Mononuclear cell (primary cell): ENCODE data around the gene VSTM2B. TPM values are rescaled to one million over a fixed set of nuclear protein-coding genes. Genes with fewer than 3 reads are reported as not detected.

Experiments
- H3K27me3 ChIP-seq: 2 replicates; pipeline ENCODE4 v1.6.0; 2011; ENCODE audit warnings: low read length, control low read depth; ENCODE audit not compliant: insufficient read depth
- H3K4me1 ChIP-seq: 2 replicates; pipeline ENCODE4 v1.5.1; 2011; ENCODE audit warnings: mild to moderate bottlenecking, low read length, control low read depth; ENCODE audit not compliant: insufficient read depth
- H3K4me3 ChIP-seq: 2 replicates; pipeline ENCODE4 v1.5.1; 2011; ENCODE audit warnings: mild to moderate bottlenecking, low read length, moderate library complexity
- H3K9me3 ChIP-seq: 2 replicates; pipeline ENCODE4 v1.5.1; 2011; ENCODE audit warnings: low read depth, mild to moderate bottlenecking, control low read depth, low read length
- total RNA-seq: library from RNA; depleted of rRNA; stranded (reverse); fragments of >200 nt; gene quantifications from one replicate; pipeline ENCODE4 v1.2.3, GENCODE V29; 2012

Gene VSTM2B
- total RNA-seq, 1 donor, result not detected

DNA sequence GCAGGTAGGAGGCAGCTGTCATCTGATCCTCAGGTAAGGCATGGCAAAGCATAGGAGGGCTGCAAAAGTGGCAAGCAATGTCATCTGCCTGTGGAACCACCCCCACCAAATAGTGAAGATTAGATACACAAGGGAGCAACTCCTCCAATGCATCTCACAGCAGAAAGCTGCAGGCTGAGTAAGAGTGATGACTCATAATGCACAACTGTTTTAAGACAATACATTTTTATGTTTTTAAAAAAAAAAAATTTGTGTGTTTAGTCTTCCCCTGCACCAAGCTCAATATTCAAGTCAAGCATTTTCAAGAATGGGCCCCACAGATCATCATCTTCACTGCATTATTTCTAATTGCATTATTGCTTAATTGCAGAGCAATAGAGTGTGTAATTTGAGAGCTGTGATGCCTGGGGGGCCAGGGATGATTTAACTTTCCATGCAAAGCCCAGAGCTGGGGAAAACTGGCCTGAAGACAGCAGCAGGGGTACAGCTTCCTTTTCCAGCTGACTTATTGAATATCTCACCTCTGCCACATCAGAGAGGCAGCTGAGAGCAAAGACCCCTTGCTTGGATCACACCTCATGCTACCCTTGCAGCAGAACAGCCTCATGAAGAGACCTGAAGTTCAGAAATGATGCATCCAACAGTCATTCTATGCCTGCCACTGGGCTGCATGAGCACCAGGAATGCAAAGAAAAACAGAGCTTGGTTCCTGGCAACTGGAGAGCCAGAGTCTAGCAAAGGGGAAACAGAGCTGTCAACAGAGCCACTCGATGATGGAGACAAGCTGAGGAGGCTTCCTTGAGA, 57.6 kb downstream of the VSTM2B start:
- no peaks in the 10 kb centered on the region for H3K4me1 ChIP-seq
- H3K27me3 ChIP-seq, result no peaks in the 10 kb centered on the region
- H3K4me3 ChIP-seq, result no peak overlapping the region
- H3K9me3 ChIP-seq, result no peaks in the 10 kb centered on the region

DNA sequence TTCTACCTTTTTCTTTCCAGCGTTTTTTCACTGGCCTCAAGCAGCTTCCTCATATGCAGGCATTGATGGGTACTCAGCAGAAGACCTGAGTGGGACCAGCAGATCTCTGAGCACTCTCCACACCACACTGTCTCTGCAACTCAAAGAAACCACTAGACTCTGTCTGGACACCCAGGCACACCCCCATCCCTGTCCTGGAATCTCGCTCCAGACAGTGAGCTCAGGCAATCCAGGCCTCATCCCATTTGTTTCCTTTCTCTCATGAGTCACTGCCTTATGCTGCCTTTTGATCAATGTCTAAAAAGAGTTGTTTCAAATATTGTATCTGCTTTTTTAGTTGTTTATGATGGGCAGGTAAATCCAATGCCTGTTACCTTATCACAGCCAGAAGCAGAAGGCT, 60.6 kb downstream of the VSTM2B start:
- H3K27me3 ChIP-seq, result no peaks in the 10 kb centered on the region
- H3K4me1 ChIP-seq, result no peaks in the 10 kb centered on the region
- no peaks in the 10 kb centered on the region for H3K9me3 ChIP-seq
- H3K4me3 ChIP-seq, result no peak overlapping the region

DNA sequence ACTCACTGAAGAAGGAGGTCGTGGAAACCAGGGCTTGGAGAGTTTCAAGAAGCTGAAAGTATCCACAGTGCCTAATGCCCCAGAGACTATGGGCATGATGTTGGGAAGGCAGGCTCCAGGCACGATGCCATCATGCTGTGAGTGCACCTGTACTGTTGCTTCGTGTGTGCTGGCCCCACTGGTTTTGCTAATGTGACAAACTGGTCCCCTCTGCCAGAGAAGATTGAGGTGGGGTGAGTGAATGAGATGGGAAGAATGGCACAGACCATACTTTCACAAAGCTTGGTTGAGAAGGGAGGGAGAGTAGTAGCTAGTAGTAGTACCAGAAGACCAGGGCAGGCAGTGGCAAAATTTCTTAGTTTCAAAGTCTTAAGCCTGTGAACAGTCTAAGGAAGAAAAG, 61.3 kb downstream of the VSTM2B start:
- H3K9me3 ChIP-seq, result no peaks in the 10 kb centered on the region
- H3K4me1 ChIP-seq, result no peaks in the 10 kb centered on the region
- H3K4me3 ChIP-seq, result no peak overlapping the region
- no peaks in the 10 kb centered on the region for H3K27me3 ChIP-seq

DNA sequence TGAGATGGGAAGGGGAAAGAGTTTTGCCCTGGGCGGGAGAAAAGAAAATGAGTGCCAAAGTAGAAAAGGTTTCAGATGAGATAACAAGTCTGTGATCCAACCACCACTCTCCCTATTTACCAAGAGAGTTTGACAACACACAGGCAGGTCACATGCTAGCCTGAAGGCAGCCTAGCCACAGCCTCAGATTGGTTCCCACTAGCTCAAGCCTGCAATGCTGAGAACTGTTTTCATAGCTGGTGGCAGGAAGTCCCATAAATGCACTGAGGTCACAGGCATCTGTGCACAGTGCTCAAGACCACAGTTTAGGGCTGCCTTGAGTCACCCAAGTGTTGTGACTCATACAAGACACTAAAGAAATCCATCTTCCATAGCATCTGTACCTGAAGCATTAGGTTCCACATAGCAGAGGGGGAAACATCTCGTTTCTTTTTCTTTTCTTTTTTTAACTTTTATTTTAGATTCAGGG, 61.8 kb downstream of the VSTM2B start:
- no peaks in the 10 kb centered on the region for H3K27me3 ChIP-seq
- no peaks in the 10 kb centered on the region for H3K4me1 ChIP-seq
- H3K9me3 ChIP-seq, result no peaks in the 10 kb centered on the region
- no peak overlapping the region for H3K4me3 ChIP-seq

DNA sequence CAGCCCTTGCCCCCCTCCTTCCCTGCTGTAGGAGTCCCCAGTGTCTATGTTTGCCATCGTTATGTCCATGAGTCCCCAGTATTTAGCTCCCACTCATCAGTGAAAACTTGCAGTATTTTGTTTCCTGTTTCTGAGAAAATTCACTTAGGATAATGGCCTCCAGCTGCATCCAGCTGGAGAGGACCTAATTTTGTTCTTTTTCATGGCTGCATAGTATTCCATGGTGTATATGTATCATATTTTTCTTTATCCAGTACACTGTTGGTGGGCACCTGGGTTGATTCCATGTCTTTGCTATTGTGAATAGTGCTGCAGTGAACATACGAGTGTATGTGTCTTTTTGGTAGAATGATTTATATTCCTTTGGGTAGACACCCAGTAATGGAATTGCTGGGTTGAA, 62.3 kb downstream of the VSTM2B start:
- no peaks in the 10 kb centered on the region for H3K27me3 ChIP-seq

DNA sequence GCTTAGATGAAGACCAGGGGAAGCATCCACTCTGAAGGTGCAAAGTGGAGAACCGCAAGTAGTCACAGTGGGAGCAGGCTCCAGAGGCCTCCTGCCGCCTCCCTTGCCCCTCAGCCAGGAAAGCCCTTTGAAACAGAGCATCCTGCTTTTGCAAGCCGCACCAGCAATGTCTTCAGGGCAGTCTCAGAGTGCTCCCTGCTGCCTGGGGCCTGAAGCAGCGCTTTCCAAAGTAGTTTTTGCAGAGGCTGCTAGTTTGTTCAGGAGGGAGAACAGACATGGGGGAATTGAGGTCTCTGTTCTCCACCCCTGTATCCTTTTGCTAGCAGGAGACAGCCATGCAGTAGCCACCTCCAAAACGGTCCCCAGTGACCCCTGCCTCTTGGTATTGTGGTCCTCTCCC, 64.5 kb downstream of the VSTM2B start:
- no peaks in the 10 kb centered on the region for H3K27me3 ChIP-seq
- H3K4me3 ChIP-seq, result no peak overlapping the region
- no peaks in the 10 kb centered on the region for H3K9me3 ChIP-seq
- no peaks in the 10 kb centered on the region for H3K4me1 ChIP-seq

More for the DNA sequence above, 62.3 kb downstream of the VSTM2B start:
- H3K4me3 ChIP-seq, result no peak overlapping the region
- no peaks in the 10 kb centered on the region for H3K4me1 ChIP-seq
- no peaks in the 10 kb centered on the region for H3K9me3 ChIP-seq

DNA sequence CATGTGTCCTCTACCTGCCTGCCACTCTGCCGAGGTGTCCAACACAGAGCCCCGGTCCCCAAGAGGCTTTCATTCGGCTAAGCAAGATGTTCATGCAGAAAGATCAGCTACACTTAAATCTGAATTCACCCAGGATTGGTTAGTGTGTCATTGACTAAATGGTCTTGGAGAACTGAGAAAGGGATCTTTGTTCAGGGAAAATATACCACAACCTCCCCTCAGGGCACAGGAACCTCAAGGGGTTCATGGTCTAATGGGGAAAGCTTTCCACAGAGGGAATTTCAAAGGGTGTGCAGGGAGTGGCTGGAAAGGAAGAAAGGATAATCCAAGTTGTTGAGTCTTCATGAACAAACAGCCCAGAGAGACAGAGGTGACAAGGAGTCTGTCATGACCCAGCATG, 65.9 kb downstream of the VSTM2B start:
- Histone ChIP-seq H3K27me3 (peaks cover 8% of the 10 kb centered on the region), H3K4me3 (no peak overlapping the region), H3K4me1 (no peaks in the 10 kb centered on the region), H3K9me3 (no peaks in the 10 kb centered on the region)

DNA sequence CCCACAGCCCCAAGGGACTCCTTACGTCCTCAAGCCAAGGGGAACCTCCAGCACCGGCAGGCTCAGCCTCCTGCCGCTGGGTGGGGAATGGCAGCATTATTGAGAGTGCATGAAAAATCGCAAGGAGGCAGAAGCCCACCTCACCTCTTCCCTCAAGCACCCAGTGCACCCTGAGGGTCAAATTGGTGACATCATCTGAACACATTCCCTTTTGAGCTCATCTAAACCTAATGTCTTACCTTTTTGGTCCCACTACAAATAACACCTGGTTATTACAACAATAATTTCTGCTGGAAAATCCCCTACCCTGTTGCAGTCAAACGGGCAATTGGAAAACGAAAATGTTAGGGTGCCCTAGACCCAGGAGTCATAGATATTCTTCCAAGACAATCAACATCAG, 68.1 kb downstream of the VSTM2B start:
- no peaks in the 10 kb centered on the region for H3K9me3 ChIP-seq
- H3K4me3 ChIP-seq, result no peak overlapping the region
- H3K4me1 ChIP-seq, result no peaks in the 10 kb centered on the region
- peaks cover 8% of the 10 kb centered on the region for H3K27me3 ChIP-seq

DNA sequence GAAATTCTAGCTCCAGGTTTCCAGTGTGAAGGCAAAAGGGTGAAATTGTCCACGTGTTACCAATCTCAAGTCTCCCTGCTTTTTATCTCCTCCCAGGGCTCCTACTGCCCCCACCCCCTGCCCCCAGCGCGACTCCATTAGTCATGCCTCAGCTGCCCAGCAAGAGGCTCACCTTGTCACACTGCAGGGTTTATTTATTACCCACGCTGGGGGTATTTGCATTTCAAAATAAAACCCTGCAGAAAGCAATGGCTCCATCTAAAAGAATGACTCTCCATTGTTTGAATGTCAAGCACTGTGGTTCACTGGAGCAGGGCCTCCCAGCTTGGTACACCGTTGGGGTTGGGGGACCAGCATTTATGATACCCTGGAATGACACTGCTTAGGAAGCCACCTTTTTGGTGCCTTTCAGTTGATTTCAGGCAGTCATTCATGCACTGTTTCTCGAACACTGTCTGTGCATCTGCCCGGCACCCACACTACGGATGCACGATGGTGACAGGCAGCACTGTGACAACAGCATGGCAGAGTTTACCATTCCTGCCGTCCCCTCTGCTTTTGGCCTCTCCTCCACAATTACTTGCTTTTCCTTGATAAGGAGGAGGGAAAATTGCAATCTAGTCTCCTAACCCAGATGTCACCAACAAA, 70.4 kb downstream of the VSTM2B start:
- Histone ChIP-seq H3K4me1 (no peaks in the 10 kb centered on the region), H3K9me3 (no peaks in the 10 kb centered on the region), H3K27me3 (peaks cover 8% of the 10 kb centered on the region), H3K4me3 (no peak overlapping the region)

DNA sequence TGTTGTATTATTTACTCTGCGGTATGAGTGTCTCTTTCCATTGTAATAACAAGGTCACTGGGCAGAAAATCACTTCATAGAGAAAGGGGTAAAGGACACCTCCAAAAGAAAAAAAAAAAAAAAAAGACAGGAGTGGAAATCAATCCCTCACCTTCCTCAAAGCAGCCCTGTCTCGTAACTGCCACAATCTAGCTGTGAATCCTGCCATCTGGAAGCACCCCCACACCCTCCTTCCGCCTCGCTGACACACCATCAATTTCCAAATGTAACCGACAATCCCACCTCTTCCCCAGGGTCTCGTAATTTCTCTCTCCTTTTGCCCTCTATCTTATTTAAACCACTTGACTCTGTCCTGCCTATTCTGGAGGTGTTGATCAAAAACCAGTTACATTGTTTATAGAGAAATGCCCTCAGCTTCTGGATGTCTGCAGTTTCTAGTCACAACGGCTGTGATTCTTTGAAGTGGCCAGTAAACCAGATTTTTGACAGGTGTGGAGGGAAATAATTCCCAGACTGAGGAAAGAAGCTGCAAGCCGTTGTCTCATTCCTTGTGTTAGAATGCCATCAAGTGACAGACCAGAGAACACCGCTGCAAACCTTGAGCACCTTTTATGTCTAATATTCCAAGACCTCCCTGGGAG, 71.2 kb downstream of the VSTM2B start:
- no peaks in the 10 kb centered on the region for H3K4me1 ChIP-seq
- H3K9me3 ChIP-seq, result no peaks in the 10 kb centered on the region
- H3K4me3 ChIP-seq, result no peak overlapping the region
- peaks cover 8% of the 10 kb centered on the region for H3K27me3 ChIP-seq

DNA sequence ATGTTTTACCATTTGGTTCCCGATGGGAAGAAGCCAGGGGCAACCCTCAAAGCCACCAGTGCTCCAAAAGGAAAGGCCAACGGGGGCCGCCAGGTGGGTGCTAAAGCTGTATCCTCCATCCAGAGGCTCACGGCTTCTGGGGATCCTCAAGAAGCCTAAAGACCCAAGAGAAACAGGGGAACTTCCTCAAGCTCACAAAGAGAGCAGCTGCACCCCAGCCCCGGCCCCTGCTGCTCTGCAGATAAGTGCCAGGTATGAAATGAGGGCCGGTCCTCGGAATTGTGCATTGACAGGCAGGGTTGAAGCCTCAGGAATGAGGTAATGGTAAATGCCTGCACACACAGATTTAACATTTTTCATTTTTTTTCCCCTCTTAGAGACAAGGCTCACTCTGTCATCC, 72.2 kb downstream of the VSTM2B start:
- Histone ChIP-seq H3K9me3 (no peaks in the 10 kb centered on the region), H3K4me1 (no peaks in the 10 kb centered on the region), H3K4me3 (no peak overlapping the region), H3K27me3 (peaks cover 8% of the 10 kb centered on the region)

DNA sequence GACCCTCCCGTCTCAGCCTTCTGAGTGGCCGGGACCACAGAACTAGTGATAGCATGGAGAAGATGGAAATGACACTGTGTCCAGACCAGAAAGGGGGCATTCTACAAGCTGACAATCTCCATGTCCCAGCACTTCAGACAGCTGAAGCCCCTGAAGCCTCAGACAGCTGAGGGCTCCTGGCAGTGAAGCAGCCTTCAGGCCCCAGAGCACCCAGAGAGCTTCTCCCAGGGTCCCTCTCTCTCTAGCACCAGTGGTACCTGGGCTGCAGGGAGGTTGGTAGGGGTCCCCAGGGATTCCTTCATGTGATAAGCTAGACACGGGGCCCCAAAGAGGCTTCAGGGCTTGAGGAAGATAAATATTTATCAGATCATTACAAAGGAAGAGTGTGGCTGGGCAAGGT, 72.7 kb downstream of the VSTM2B start:
- H3K4me1 ChIP-seq, result no peaks in the 10 kb centered on the region
- no peak overlapping the region for H3K4me3 ChIP-seq
- H3K27me3 ChIP-seq, result peaks cover 8% of the 10 kb centered on the region
- H3K9me3 ChIP-seq, result no peaks in the 10 kb centered on the region

DNA sequence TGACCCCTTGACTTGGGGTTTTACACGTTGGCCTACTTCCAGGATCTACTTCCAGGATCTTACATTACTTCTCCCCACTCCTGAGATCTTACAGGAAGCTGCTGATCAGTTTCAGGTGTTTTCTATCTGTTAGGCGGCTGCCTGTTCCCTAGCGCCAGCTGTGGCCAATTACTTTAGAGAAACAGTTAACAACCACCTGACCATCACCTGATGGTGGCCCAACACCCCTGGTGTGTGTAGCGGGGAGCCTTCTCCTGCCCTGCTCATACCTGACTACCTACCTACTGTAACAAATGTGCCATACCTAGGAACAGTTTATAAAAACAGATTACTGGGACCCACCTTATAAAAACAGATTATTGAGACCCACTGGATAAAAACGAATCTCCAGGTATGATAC, 77.5 kb downstream of the VSTM2B start:
- peaks cover 18% of the 10 kb centered on the region for H3K4me1 ChIP-seq
- H3K4me3 ChIP-seq, result no peak overlapping the region
- no peaks in the 10 kb centered on the region for H3K27me3 ChIP-seq
- no peaks in the 10 kb centered on the region for H3K9me3 ChIP-seq

DNA sequence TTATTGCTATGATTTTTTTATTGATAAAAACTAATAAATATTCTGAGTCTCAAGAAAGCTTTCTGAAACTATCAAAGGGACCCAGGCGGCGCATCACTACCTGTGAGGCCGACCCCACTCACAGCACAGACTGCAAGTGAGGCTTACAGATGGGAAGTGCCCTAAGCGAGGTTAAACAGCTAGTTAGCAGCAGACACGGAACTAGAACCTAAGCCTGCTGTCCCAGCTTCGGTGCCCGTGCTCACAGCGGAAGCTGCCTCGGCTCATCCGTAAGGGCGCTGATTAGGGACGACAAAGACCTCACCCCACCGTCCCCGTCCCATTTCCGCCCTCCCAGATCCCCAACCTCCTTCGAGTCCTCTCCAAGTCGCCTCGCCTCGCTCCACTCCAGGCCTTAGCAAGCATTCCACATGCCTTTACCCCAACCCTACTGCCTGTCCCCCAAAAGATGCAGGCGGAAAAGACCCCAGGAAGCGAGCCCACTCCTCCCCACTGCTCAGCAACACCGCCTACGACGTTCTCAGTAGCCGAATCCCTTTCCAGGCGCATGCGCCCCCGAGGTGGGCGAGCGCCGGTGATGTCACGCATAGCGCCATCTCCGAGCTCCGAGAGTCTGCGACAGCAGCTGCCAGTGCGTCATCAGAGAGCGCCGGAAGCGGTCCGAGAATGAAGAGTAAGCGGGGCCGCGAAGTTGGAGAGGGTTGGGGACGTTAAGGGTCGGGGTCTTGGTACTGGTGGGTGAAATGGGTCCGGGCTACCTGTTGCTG, 80.0 kb downstream of the VSTM2B start, which contains the start of gene POP4:
POP4 (plus strand) TSS at position 631 of the 767 bp plus-strand sequence; CDS start at position 667, 36 bp downstream.
- peaks cover 22% of the 10 kb centered on the region for H3K4me1 ChIP-seq
- no peaks in the 10 kb centered on the region for H3K27me3 ChIP-seq
- no peaks in the 10 kb centered on the region for H3K9me3 ChIP-seq
- H3K4me3 ChIP-seq, result peak within 1 kb of the TSS; percentile 76

DNA sequence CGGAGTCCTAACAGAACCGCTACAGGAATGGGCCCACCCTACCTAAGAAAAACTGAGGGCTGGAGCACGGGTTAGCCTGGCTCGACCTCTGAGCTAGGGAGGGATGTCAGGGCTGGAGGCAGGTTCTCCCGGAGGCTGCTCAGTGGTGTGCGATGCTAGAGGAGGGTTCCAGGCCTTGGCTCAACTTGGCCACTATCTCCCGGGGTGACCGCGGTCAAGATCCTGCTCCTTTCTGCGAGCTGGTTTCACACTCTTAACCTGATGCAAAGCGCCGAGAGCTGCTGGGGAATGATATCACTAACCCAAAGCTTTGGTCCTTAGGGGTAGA, 80.6 kb downstream of the VSTM2B start:
- peaks cover 27% of the 10 kb centered on the region for H3K4me1 ChIP-seq
- peak overlapping the region; percentile 76 for H3K4me3 ChIP-seq
- H3K9me3 ChIP-seq, result no peaks in the 10 kb centered on the region
- H3K27me3 ChIP-seq, result no peaks in the 10 kb centered on the region
